Keratinocyte (primary cell): ENCODE data around the gene SLC13A3. TPM values are rescaled to one million over a fixed set of nuclear protein-coding genes. Genes with fewer than 3 reads are reported as not detected.

Experiments
- DNase-seq: peaks from one replicate; pipeline ENCODE4 v3.0.0-alpha.2; 2011; ENCODE audit warnings: low read depth, missing footprints, low spot score
- FAIRE-seq: peaks from 2 replicates; lab custom pipeline; 2011; peaks lifted over from hg19 to GRCh38; lab: Jason Lieb, UNC
- H2AFZ ChIP-seq: 2 replicates; pipeline ENCODE4 v1.6.0; 2012; ENCODE audit warnings: low read length, control low read depth, inconsistent platforms; ENCODE audit not compliant: control insufficient read depth
- H3K27ac ChIP-seq: 2 replicates; pipeline ENCODE4 v1.5.1; 2011; ENCODE audit warnings: low read length; ENCODE audit not compliant: control insufficient read depth, insufficient read depth
- H3K27me3 ChIP-seq: 3 replicates; pipeline ENCODE4 v1.6.0; 2011; ENCODE audit warnings: low read length; ENCODE audit not compliant: control insufficient read depth, insufficient read depth; ENCODE audit errors: extremely low read depth
- H3K36me3 ChIP-seq, 2 experiments: 2 replicates in 1 of 2; 3 replicates in 1 of 2; pipeline ENCODE4 v1.5.1; 2011; ENCODE audit warnings: low read length in 2 of 2, mild to moderate bottlenecking in 1 of 2; ENCODE audit not compliant: control insufficient read depth in 2 of 2, insufficient read depth in 2 of 2; ENCODE audit errors: extremely low read depth in 1 of 2
- H3K4me1 ChIP-seq: 3 replicates; pipeline ENCODE4 v1.5.1; 2011; ENCODE audit warnings: low read length; ENCODE audit not compliant: control insufficient read depth, insufficient read depth; ENCODE audit errors: extremely low read depth
- H3K4me2 ChIP-seq: 3 replicates; pipeline ENCODE4 v1.6.0; 2011; ENCODE audit warnings: low read depth, low read length; ENCODE audit not compliant: control insufficient read depth, insufficient read depth; ENCODE audit errors: extremely low read depth
- H3K4me3 ChIP-seq, 3 experiments: fragments of 200-600 bp in 1 of 3; sonication (generic) in 1 of 3; 2 replicates in 2 of 3; 3 replicates in 1 of 3; pipeline ENCODE4 v1.5.1; 2011 to 2016; ENCODE audit warnings: low read length in 3 of 3, mild to moderate bottlenecking in 3 of 3, control low read depth in 2 of 3, inconsistent platforms in 1 of 3, low read depth in 1 of 3, mixed read lengths in 1 of 3, mixed run types in 1 of 3, moderate library complexity in 1 of 3; ENCODE audit not compliant: control insufficient read depth in 2 of 3, insufficient read depth in 2 of 3; ENCODE audit errors: extremely low read depth in 1 of 3
- H3K79me2 ChIP-seq: 2 replicates; pipeline ENCODE4 v1.6.0; 2012; ENCODE audit warnings: low read length; ENCODE audit not compliant: control insufficient read depth, insufficient read depth
- H3K9ac ChIP-seq: 3 replicates; pipeline ENCODE4 v1.6.0; 2011; ENCODE audit warnings: low read length; ENCODE audit not compliant: control insufficient read depth, insufficient read depth; ENCODE audit errors: extremely low read depth
- H3K9me1 ChIP-seq: 3 replicates; pipeline ENCODE4 v1.6.0; 2011; ENCODE audit warnings: low read length; ENCODE audit not compliant: control insufficient read depth, insufficient read depth; ENCODE audit errors: extremely low read depth
- H3K9me3 ChIP-seq: 2 replicates; pipeline ENCODE4 v1.5.1; 2012; ENCODE audit warnings: low read depth, low read length; ENCODE audit not compliant: control insufficient read depth
- H4K20me1 ChIP-seq: 3 replicates; pipeline ENCODE4 v1.6.0; 2011; ENCODE audit warnings: low read length; ENCODE audit not compliant: control insufficient read depth, insufficient read depth; ENCODE audit errors: extremely low read depth
- EZH2 ChIP-seq: IDR thresholded peaks from one replicate; pipeline ENCODE4 v1.6.1; 2012; ENCODE audit warnings: inconsistent platforms, mild to moderate bottlenecking, low read length, moderate library complexity
- dilution Hi-C: fragments of 300-500 bp; cut with MboI; formaldehyde crosslinking; loops from one replicate; pipeline ENCODE4 v1.7.0; 2020; ENCODE audit warnings: low sequenced_read_pairs; ENCODE audit not compliant: extremely low pct_ligation_motif_present
- polyA plus RNA-seq, 5 experiments: library from polyadenylated mRNA; depleted of rRNA in 3 of 5; stranded (reverse) in 3 of 5; stranded (forward) in 1 of 5; unstranded in 1 of 5; fragments of >200 nt; gene quantifications; 1 replicate in 1 of 5; 2 replicates in 3 of 5; 3 replicates in 1 of 5; pipeline versions ENCODE4 v1.2.1 to v1.2.3, GENCODE V29; 2011 to 2012; ENCODE audit warnings: missing spikeins in 2 of 5, low read depth in 1 of 5, low replicate concordance in 1 of 5
- TF ChIP-seq, protein P1 (sequence below), 3 experiments: IDR thresholded peaks in 1 of 3; conservative IDR thresholded peaks in 1 of 3; optimal IDR thresholded peaks in 1 of 3; 2 replicates in 2 of 3; 3 replicates in 1 of 3; pipeline versions ENCODE3 to v1.5.1; 2011; ENCODE audit warnings: low read length in 3 of 3, mild to moderate bottlenecking in 3 of 3, moderate library complexity in 2 of 3, control low read depth in 1 of 3, inconsistent platforms in 1 of 3; ENCODE audit not compliant: insufficient read depth in 2 of 3; ENCODE audit errors: extremely low read depth in 1 of 3

Gene SLC13A3
- polyA plus RNA-seq, 1 donor (not counting 4 experiments of a cell fraction or from before 2014, with no cell fraction given) = 4.5 TPM

DNA sequence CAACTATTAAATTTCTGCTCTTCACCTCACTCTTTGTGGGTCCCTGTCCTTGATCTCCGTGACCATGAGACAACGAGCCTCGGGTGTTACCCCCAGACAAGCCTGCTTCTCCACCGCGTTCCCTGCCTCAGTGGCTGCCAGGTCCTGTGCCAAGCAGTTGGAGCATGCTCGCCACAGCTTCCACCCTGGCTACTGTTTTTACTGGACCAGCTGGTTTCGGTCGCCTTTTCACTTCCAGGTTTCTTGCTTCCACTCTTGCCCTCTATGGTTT lies 32.3 kb upstream of the SLC13A3 start:
- Histone ChIP-seq H2AFZ (peak overlapping the region; percentile 75), H3K9ac (peak overlapping the region; percentile 90), H3K27ac (peak overlapping the region; percentile 91), H3K79me2 (peaks cover 48% of the 10 kb centered on the region), H3K36me3 (peaks cover 7 to 8% of the 10 kb centered on the region in 2 experiments), H3K4me1 (peaks cover 10% of the 10 kb centered on the region), H3K9me1 (no peaks in the 10 kb centered on the region), H3K4me3 (peak overlapping the region; percentile 47 to 85 (median 79)), H4K20me1 (peaks cover 4% of the 10 kb centered on the region), H3K9me3 (no peaks in the 10 kb centered on the region), H3K4me2 (peak overlapping the region; percentile 94), H3K27me3 (no peaks in the 10 kb centered on the region)
- FAIRE-seq (no peak), DNase-seq (no peak)
- no peak for TF ChIP-seq EZH2
- TF ChIP-seq, protein P1, sequence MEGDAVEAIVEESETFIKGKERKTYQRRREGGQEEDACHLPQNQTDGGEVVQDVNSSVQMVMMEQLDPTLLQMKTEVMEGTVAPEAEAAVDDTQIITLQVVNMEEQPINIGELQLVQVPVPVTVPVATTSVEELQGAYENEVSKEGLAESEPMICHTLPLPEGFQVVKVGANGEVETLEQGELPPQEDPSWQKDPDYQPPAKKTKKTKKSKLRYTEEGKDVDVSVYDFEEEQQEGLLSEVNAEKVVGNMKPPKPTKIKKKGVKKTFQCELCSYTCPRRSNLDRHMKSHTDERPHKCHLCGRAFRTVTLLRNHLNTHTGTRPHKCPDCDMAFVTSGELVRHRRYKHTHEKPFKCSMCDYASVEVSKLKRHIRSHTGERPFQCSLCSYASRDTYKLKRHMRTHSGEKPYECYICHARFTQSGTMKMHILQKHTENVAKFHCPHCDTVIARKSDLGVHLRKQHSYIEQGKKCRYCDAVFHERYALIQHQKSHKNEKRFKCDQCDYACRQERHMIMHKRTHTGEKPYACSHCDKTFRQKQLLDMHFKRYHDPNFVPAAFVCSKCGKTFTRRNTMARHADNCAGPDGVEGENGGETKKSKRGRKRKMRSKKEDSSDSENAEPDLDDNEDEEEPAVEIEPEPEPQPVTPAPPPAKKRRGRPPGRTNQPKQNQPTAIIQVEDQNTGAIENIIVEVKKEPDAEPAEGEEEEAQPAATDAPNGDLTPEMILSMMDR (optimal IDR thresholded peaks at IDR 0.05 in 1 of 3, IDR thresholded peaks at IDR 0.05 in 1 of 3, conservative IDR thresholded peaks at IDR 0.05 in 1 of 3; ENCODE audit: extremely low read depth in 1 of 3, insufficient read depth in 2 of 3, low read length in 3 of 3) = no peak
- dilution Hi-C loops = no loop called here

DNA sequence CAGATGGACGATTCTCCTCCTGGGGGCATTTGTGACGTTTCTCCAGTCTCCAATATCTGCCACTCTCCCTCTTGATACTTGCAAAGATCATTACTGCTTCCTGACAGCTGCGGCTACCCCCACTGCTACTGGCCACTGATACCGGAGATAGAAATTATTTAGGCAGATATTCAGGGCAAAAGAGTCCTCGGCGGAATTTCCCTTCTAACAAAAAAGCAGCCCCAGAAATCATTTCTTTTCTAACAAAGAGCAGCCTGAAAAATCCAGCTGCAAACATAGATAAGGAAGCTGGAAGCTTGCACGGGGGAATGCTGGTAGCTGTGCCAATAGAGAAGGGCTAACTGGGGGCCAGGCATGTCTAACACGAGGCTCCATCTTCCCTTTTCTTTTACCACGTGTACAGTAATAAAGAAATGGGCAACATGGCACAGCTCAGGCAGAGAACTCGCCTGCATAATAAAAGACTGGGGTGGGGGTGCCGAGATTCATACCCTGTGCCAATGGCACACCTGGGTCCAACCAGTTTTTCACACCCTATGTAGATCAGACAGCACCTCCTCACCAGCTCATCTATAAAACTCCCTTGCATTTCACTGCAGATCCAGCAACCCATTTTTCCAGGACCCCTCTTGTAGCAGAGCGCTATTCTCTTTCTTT lies 31.9 kb upstream of the SLC13A3 start:
- dilution Hi-C loops = no loop called here
- Histone ChIP-seq H3K79me2 (peaks cover 43% of the 10 kb centered on the region), H3K36me3 (peaks cover 8% of the 10 kb centered on the region in 2 experiments), H3K27me3 (no peaks in the 10 kb centered on the region), H3K9me3 (no peaks in the 10 kb centered on the region), H4K20me1 (peaks cover 4% of the 10 kb centered on the region), H3K27ac (peak overlapping the region; percentile 91), H2AFZ (peak overlapping the region; percentile 75), H3K9me1 (no peaks in the 10 kb centered on the region), H3K4me1 (peaks cover 10% of the 10 kb centered on the region), H3K4me3 (peak overlapping the region; percentile 47 to 85 (median 79)), H3K4me2 (peak overlapping the region; percentile 94), H3K9ac (peak overlapping the region; percentile 90)
- no peak for FAIRE-seq
- TF ChIP-seq, protein P1 (optimal IDR thresholded peaks at IDR 0.05 in 1 of 3, IDR thresholded peaks at IDR 0.05 in 1 of 3, conservative IDR thresholded peaks at IDR 0.05 in 1 of 3; ENCODE audit: extremely low read depth in 1 of 3, insufficient read depth in 2 of 3, low read length in 3 of 3) = no peak
- TF ChIP-seq EZH2 = no peak
- no peak for DNase-seq
